ENCODE results near the gene VEGFA. TPM values are rescaled to one million over a fixed set of nuclear protein-coding genes. Genes with fewer than 3 reads are reported as not detected.

The VEGFA gene
- total and polyA plus RNA-seq, 2 of the 8 experiments (the other 6 are each of a cell fraction or from before 2014, with no cell fraction given) = 42.2 to 58.5 TPM

- Histone ChIP-seq H3K9me3 (ENCODE audit: insufficient read depth in 2 of 2, low read depth in 1 of 2, low read length in 1 of 2) (no peaks in the 10 kb centered on the region), H3K4me3 (ENCODE audit: extremely low read depth in 1 of 4, insufficient read depth in 2 of 4, low read depth in 3 of 4, low read length in 4 of 4) (no peak overlapping the region), H2AFZ (ENCODE audit: low read length) (no peak overlapping the region), H2BK120ac (replicated peaks; ENCODE audit: low read depth, low read length) (no peak overlapping the region), H2BK5ac (ENCODE audit: low read depth, low read length) (no peak overlapping the region), H2BK20ac (ENCODE audit: low read length) (no peak overlapping the region), H3K4me2 (ENCODE audit: insufficient read depth in 1 of 2, low read depth in 2 of 2, low read length in 2 of 2) (no peak overlapping the region), H3K4ac (replicated peaks; ENCODE audit: insufficient read length, low read depth, low read length) (no peak overlapping the region), H3K79me2 (ENCODE audit: control insufficient read depth in 1 of 2, insufficient read depth in 2 of 2, low read length in 2 of 2) (no peaks in the 10 kb centered on the region), H3K27me3 (replicated peaks in 1 of 4; ENCODE audit: control insufficient read depth in 3 of 4, extremely low read depth in 1 of 4, insufficient read depth in 3 of 4, low read length in 3 of 4) (no peaks in the 10 kb centered on the region), H3K23ac (ENCODE audit: insufficient read length) (no peak overlapping the region), H3K56ac (replicated peaks; ENCODE audit: insufficient read length, low read depth, low read length) (no peak overlapping the region), H2BK12ac (ENCODE audit: low read depth, low read length) (no peak overlapping the region), H4K5ac (ENCODE audit: insufficient read length, low read depth, low read length) (no peak overlapping the region), H3K18ac (ENCODE audit: extremely low read depth, low read length) (no peak overlapping the region), H3K36me3 (ENCODE audit: control insufficient read depth in 2 of 4, insufficient read depth in 4 of 4, low read length in 3 of 4) (peaks cover 17 to 66% (median 49%) of the 10 kb centered on the region in 4 experiments), H3K27ac (ENCODE audit: low read depth, low read length) (no peak overlapping the region), H3K14ac (ENCODE audit: insufficient read length) (no peak overlapping the region), H4K8ac (ENCODE audit: extremely low read depth, insufficient read depth, low read length) (no peak overlapping the region), H3K9ac (replicated peaks in 1 of 4; ENCODE audit: extremely low read depth in 1 of 4, low read depth in 3 of 4, low read length in 3 of 4) (no peak overlapping the region), H4K20me1 (replicated peaks in 1 of 2; ENCODE audit: control insufficient read depth in 1 of 2, insufficient read depth in 2 of 2, low read length in 2 of 2) (peaks cover 1 to 8% of the 10 kb centered on the region in 2 experiments), H4K91ac (replicated peaks; ENCODE audit: insufficient read length, low read length) (no peak overlapping the region), H2BK15ac (ENCODE audit: low read length) (no peak overlapping the region), H3K79me1 (ENCODE audit: low read depth, low read length) (peaks cover 2% of the 10 kb centered on the region; the same call in 1 of the 2 replicates), H3K23me2 (ENCODE audit: low read depth, low read length) (no peaks in the 10 kb centered on the region), H3K4me1 (replicated peaks in 1 of 4; ENCODE audit: control insufficient read depth in 3 of 4, insufficient read depth in 4 of 4, low read length in 3 of 4) (no peaks in the 10 kb centered on the region), H2AK5ac (ENCODE audit: low read depth, low read length) (no peak overlapping the region)
- no peak for DNase-seq (ENCODE audit: low read depth in 1 of 2, low spot score in 2 of 2)
- ChIA-PET CTCF (ENCODE audit: partially characterized antibody) (interaction anchor here (0.8 to 2.0 kb wide), 6 partner anchors 9 to 296 kb away, joined by 3 to 12 read pairs (median 6); no protein-coding TSS in a partner anchor), POLR2A (ENCODE audit: partially characterized antibody) (interaction anchor here (1.1 to 3.3 kb wide), 7 partner anchors 9 to 287 kb away, joined by 3 to 22 read pairs (median 4); partner anchors contain the start of gene VEGFA)
- FAIRE-seq = no peak
- WGBS, 2 experiments (ENCODE audit: extremely low coverage in 1 of 2, insufficient coverage in 1 of 2, insufficient read length in 1 of 2, insufficient replicate concordance in 2 of 2, low coverage in 1 of 2, low lambda C conversion rate in 2 of 2, missing lambda C conversion rate in 1 of 2) = 93% methylated on average over 26 of the region's 26 CpGs; no CpG with 5 or more reads in 1 of the 2 experiments
- no peak for TF ChIP-seq SUZ12 (IDR thresholded peaks at IDR 0.05; ENCODE audit: low read length)
- no peak for TF ChIP-seq TEAD4 (IDR thresholded peaks at IDR 0.05; ENCODE audit: low read depth, low read length)
- TF ChIP-seq CBX5 (IDR thresholded peaks at IDR 0.05; ENCODE audit: low read depth, low read length) = no peak
- no peak for TF ChIP-seq MAFK (IDR thresholded peaks at IDR 0.05; ENCODE audit: low read depth, low read length)
- TF ChIP-seq KDM4A (IDR thresholded peaks at IDR 0.05; ENCODE audit: low read depth, low read length, severe bottlenecking) = no peak
- TF ChIP-seq, protein P1, sequence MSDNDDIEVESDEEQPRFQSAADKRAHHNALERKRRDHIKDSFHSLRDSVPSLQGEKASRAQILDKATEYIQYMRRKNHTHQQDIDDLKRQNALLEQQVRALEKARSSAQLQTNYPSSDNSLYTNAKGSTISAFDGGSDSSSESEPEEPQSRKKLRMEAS (IDR thresholded peaks at IDR 0.05) = no peak
- TF ChIP-seq CBX8 (IDR thresholded peaks at IDR 0.05; ENCODE audit: borderline replicate concordance, low read depth, low read length) = no peak
- TF ChIP-seq ZNF274 (IDR thresholded peaks at IDR 0.05; ENCODE audit: borderline replicate concordance, extremely low read depth, low read length) = no peak
- no peak for TF ChIP-seq NANOG (IDR thresholded peaks at IDR 0.05; ENCODE audit: insufficient read depth, low read depth, low read length, poor library complexity, severe bottlenecking)
- TF ChIP-seq CHD1 (IDR thresholded peaks at IDR 0.05; ENCODE audit: low read depth, low read length) = no peak
- TF ChIP-seq SP1 (IDR thresholded peaks at IDR 0.05; ENCODE audit: low read depth, low read length) = no peak
- no peak for TF ChIP-seq CTBP2 (IDR thresholded peaks at IDR 0.05; ENCODE audit: borderline replicate concordance, insufficient read depth, insufficient read length, low read length)
These were observed 14.2 kb downstream of the VEGFA start for GRCh38 chr6:43784049-43784855.
